ENCODE results near the gene PHOX2A. TPM values are rescaled to one million over a fixed set of nuclear protein-coding genes. Genes with fewer than 3 reads are reported as not detected.

The PHOX2A gene
- total and polyA plus RNA-seq, 3 donors from 2014 or later, result 1.3 to 2.0 (median 1.6) TPM

DNA sequence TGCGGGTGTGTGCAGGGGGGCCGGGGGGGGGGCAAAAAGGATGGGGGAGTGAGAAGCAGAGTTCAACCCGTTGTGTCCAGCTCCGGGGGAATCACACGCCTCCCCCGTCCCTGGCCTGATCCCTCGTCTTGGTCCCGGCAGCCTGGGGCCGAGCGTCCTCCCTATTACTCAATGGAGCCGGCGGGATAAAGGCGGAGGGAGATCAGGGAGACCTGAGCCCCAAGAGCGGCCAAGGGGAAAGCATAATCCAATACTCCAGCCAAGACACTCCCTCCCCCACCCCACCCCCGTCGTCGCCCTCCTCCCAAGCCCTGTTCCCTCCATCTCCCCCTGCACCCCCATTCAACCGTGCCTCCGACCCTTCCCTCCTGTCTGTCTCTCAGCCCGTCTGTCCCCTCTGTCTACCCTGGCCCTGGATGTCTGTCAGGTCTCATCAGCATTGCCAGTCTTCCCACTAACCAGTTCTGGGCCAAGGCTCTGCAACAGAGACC, 2.6 kb downstream of the PHOX2A start:
- Histone ChIP-seq H3K36me3 (ENCODE audit: low read depth, missing control alignments) (no peaks in the 10 kb centered on the region), H3K4me1 (peaks cover 15% of the 10 kb centered on the region), H3K27me3 (peaks cover 4% of the 10 kb centered on the region), H3K9me3 (no peaks in the 10 kb centered on the region), H3K4me3 (no peak overlapping the region), H3K27ac (no peak overlapping the region)
- TF ChIP-seq, protein P1, sequence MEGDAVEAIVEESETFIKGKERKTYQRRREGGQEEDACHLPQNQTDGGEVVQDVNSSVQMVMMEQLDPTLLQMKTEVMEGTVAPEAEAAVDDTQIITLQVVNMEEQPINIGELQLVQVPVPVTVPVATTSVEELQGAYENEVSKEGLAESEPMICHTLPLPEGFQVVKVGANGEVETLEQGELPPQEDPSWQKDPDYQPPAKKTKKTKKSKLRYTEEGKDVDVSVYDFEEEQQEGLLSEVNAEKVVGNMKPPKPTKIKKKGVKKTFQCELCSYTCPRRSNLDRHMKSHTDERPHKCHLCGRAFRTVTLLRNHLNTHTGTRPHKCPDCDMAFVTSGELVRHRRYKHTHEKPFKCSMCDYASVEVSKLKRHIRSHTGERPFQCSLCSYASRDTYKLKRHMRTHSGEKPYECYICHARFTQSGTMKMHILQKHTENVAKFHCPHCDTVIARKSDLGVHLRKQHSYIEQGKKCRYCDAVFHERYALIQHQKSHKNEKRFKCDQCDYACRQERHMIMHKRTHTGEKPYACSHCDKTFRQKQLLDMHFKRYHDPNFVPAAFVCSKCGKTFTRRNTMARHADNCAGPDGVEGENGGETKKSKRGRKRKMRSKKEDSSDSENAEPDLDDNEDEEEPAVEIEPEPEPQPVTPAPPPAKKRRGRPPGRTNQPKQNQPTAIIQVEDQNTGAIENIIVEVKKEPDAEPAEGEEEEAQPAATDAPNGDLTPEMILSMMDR (IDR thresholded peaks at IDR 0.05), result no peak
- no peak for TF ChIP-seq POLR2A (IDR thresholded peaks at IDR 0.05)
- intact Hi-C loops (cut with DNase I; ENCODE audit: low total_unique reads), result no loop called here
- 17 to 27% methylated on average over 18 to 20 of the region's 20 CpGs for WGBS, 2 donors
- no peak for DNase-seq

DNA sequence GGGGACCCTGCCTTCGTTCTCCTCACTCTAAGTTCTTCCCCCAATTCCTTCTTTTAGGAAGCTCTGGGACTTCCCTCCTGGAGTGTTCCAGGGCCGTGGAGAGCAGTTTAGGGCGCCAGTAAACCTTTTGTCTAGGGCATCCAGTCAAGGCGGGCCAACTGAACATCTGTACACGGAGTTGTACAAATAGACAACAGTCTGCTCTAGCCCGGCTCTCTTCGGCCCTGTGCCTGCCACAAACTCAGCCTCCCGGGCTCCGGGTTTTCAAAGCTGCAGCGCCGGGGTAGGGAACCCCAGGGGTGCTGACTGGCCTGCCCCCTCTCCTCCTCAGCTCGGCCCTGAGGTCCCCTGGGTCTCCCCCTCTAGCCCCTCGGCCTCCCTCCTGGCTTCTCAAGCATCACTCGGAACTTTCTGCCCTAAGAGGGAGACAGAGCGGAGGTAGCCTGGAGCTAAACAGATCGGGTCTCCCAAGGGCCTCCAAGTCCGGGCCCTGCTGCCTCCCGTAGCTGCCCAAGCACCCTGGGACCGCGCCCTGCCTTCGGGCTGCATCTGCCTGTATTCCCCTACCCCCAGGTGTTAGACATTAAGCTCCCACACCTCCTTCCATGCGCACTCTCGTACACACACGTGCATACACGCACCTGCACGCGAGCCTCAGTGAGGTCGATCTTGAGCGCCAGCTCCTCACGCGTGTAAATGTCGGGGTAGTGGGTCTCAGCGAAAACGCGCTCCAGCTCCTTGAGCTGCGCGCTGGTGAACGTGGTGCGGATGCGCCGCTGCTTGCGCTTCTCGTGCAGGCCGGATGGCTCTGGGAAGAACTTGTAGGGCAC, 3.3 kb downstream of the PHOX2A start:
- H3K27me3 ChIP-seq, result peaks cover 4% of the 10 kb centered on the region
- H3K4me3 ChIP-seq, result peak overlapping the region in 1 of 2 donors; percentile 29
- no peaks in the 10 kb centered on the region for H3K9me3 ChIP-seq
- H3K27ac ChIP-seq, result no peak overlapping the region
- H3K4me1 ChIP-seq, result peaks cover 15% of the 10 kb centered on the region
- intact Hi-C loops (cut with DNase I; ENCODE audit: low total_unique reads), result no loop called here
- H3K36me3 ChIP-seq (ENCODE audit: low read depth, missing control alignments), result no peaks in the 10 kb centered on the region
- TF ChIP-seq, protein P1 (IDR thresholded peaks at IDR 0.05), result no peak
- TF ChIP-seq POLR2A (IDR thresholded peaks at IDR 0.05), result no peak
- DNase-seq, result no peak
- WGBS, 2 donors, result 3 to 10% methylated on average over 26 to 44 of the region's 44 CpGs

DNA sequence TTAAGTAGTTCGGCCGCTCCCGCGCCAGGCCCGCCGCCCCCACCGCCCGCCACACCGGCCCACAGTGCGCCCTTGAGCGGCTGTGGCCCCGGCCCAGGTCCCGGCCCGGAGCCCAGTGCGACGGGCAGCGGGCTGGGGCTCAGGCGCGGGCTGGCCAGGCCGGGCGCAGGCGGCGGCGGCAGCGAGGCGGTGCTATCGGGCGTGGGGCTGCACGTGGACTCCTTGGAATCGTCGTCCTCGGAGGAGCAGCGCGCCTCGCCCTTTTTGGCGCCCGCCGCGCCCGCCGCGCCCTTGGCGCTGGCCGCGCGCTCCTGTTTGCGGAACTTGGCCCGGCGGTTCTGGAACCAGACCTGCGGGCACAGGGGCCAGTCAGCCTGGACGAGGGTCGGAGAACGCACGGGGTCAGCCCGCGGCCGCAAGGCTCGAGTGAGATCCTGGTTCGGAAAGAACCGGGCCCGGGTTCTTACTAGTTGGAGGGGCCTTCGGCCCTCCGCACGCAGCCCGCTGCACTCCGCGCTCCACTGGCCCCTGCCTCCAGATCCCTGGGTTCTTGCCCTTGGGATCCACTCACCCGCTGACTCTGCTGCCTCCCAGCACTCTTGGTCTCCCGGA, 4.0 kb downstream of the PHOX2A start:
- Histone ChIP-seq H3K4me3 (peak overlapping the region; percentile 29 to 34), H3K27me3 (peaks cover 4% of the 10 kb centered on the region), H3K36me3 (ENCODE audit: low read depth, missing control alignments) (no peaks in the 10 kb centered on the region), H3K27ac (no peak overlapping the region), H3K4me1 (peaks cover 15% of the 10 kb centered on the region), H3K9me3 (no peaks in the 10 kb centered on the region)
- DNase-seq, result no peak
- WGBS, 2 donors, result 0 to 1% methylated on average over 5 to 63 of the region's 69 CpGs
- TF ChIP-seq POLR2A (IDR thresholded peaks at IDR 0.05), result no peak
- TF ChIP-seq, protein P1 (IDR thresholded peaks at IDR 0.05), result no peak
- intact Hi-C loops (cut with DNase I; ENCODE audit: low total_unique reads), result no loop called here

DNA sequence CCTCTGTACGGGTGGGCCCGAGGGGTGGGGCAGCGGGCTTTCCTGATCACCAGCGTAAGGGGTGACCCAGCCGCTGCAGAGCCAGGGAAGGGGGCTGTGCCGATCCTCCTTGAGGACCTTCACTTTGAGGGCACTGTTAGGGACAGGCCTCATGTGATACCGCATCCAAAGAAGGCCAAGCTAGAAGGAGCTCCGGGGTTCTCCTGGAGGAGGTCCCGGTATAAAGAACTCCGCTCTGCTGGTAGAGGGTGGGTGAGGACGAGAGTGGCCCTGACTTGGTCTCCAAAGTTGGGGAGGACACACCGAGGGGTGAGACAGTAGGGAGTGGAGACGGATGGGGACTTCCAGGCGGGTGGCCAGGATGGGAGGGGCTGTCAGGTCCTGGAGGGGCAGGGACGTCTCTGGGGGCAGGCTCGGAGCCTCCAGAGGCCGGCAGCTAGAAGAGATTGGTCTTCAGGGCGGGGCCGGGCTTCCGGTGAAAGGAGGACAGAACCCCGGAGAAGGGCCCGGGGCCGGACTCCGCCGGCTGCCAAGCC, 4.6 kb downstream of the PHOX2A start:
- 11 to 12% methylated on average over 21 to 25 of the region's 25 CpGs for WGBS, 2 donors
- Histone ChIP-seq H3K4me1 (peaks cover 10% of the 10 kb centered on the region), H3K27me3 (peaks cover 3% of the 10 kb centered on the region), H3K4me3 (peak overlapping the region; percentile 10 to 34), H3K27ac (no peak overlapping the region), H3K9me3 (no peaks in the 10 kb centered on the region), H3K36me3 (ENCODE audit: low read depth, missing control alignments) (no peaks in the 10 kb centered on the region)
- intact Hi-C loops (cut with DNase I; ENCODE audit: low total_unique reads), result no loop called here
- TF ChIP-seq, protein P1 (IDR thresholded peaks at IDR 0.05), result no peak
- no peak for TF ChIP-seq POLR2A (IDR thresholded peaks at IDR 0.05)
- no peak for DNase-seq
